SK-N-MC (cell line): Measurements from ENCODE around the gene ANAPC2.

Source experiments
- EZH2 ChIP-seq: fragments of 200-600 bp; sonication (generic); IDR thresholded peaks from one replicate; pipeline ENCODE4 v1.6.1; 2017; ENCODE audit warnings: antibody characterized with exemption
- POLR2AphosphoS5 ChIP-seq: IDR thresholded peaks from 2 replicates; pipeline ENCODE4 v1.6.1; 2012; ENCODE audit warnings: mild to moderate bottlenecking, low read depth, low read length, borderline replicate concordance

DNA sequence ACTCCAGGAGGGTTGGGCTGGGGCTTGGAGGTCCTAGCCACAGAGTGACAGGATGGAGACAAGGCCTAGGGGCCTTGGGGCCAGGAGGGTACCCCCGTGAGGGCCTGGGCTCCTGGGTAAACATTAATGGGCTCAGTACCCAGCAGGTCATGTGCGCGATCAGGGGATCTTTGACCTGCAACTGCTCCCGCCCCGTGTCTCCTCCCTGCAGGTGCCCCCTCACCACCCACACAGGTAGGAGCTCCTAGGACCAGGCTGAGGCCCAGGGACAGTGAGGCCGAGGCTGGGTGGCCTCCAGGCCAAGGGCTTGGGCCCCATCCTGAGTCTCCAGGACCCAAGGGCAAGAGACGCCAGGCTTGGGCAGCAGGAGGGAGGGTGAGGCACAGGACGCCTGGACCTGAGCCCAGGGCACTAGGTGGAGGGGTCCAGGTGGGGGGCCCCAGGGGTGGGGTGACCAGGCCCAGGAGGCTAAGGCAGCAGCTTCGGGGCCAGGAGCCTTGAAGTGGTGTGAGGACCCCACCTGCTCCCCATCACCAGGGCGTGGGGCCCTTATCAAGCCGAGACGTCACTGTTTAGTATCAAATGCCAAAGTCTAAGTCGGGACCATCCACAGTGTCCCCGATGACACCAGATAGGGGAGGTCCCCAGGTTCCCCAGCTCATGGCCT is 42.5 kb upstream of the ANAPC2 start, which contains the start of gene SLC34A3:
- TF ChIP-seq EZH2 (no peak), POLR2AphosphoS5 (no peak)
